DOHH2 (cell line): ENCODE results near the gene MID2.

ENCODE experiments used
- H3F3A ChIP-seq: fragments of 200-600 bp; sonication (generic), shearing (Covaris generic); 2 replicates; pipeline ENCODE4 v1.6.0; 2016; ENCODE audit warnings: antibody characterized with exemption, mild to moderate bottlenecking; ENCODE audit not compliant: control insufficient read depth, insufficient read depth
- H3K27ac ChIP-seq: fragments of 200-600 bp; sonication (generic); 2 replicates; pipeline ENCODE4 v1.5.1; 2014; ENCODE audit warnings: low read depth, mild to moderate bottlenecking, low read length, moderate library complexity
- H3K27me3 ChIP-seq: fragments of 200-600 bp; sonication (generic); 2 replicates; pipeline ENCODE4 v1.6.1; 2014; ENCODE audit warnings: mild to moderate bottlenecking, low read length, mixed read lengths; ENCODE audit not compliant: control insufficient read depth
- H3K36me3 ChIP-seq: fragments of 200-600 bp; sonication (generic); 2 replicates; pipeline ENCODE4 v1.6.1; 2014; ENCODE audit warnings: mild to moderate bottlenecking, low read length, moderate library complexity, mixed read lengths; ENCODE audit not compliant: control insufficient read depth
- H3K4me1 ChIP-seq: fragments of 200-600 bp; sonication (generic); 2 replicates; pipeline ENCODE4 v1.6.1; 2014; ENCODE audit warnings: mild to moderate bottlenecking, low read length, mixed read lengths; ENCODE audit not compliant: control insufficient read depth
- H3K4me2 ChIP-seq: fragments of 200-600 bp; sonication (generic); 2 replicates; pipeline ENCODE4 v1.6.0; 2014; ENCODE audit warnings: mild to moderate bottlenecking, low read length, moderate library complexity
- H3K4me3 ChIP-seq: fragments of 200-600 bp; sonication (generic); 2 replicates; pipeline ENCODE4 v1.5.1; 2014; ENCODE audit warnings: mild to moderate bottlenecking, low read length, mixed read lengths
- H3K79me2 ChIP-seq: fragments of 200-600 bp; sonication (generic); 2 replicates; pipeline ENCODE4 v1.6.1; 2014; ENCODE audit warnings: mild to moderate bottlenecking, low read length, mixed read lengths; ENCODE audit not compliant: control insufficient read depth
- H3K9me2 ChIP-seq: fragments of 200-600 bp; sonication (generic); replicated peaks from 2 replicates; pipeline ENCODE4 v1.6.1; 2014; ENCODE audit warnings: mild to moderate bottlenecking, low read length, mixed read lengths; ENCODE audit not compliant: control insufficient read depth
- H3K9me3 ChIP-seq: fragments of 200-600 bp; sonication (generic); 2 replicates; pipeline ENCODE4 v1.6.1; 2014; ENCODE audit warnings: antibody characterized with exemption, low read length, mixed read lengths; ENCODE audit not compliant: control insufficient read depth, insufficient read depth
- H4K20me1 ChIP-seq: fragments of 200-600 bp; sonication (generic); 2 replicates; pipeline ENCODE4 v1.6.0; 2014; ENCODE audit warnings: low read depth, mild to moderate bottlenecking, antibody characterized with exemption, low read length, moderate library complexity; ENCODE audit not compliant: control insufficient read depth, insufficient read depth
- CTCF ChIP-seq: fragments of 200-600 bp; sonication (generic); IDR thresholded peaks from one replicate; pipeline ENCODE4 v1.5.1; 2014; ENCODE audit warnings: antibody characterized with exemption, mild to moderate bottlenecking, low read depth, low read length; ENCODE audit not compliant: poor library complexity, severe bottlenecking
- EZH2phosphoT487 ChIP-seq: fragments of 200-600 bp; sonication (generic); IDR thresholded peaks from 2 replicates; pipeline ENCODE4 v1.6.1; 2017; ENCODE audit warnings: borderline replicate concordance, mild to moderate bottlenecking, antibody characterized with exemption, low read length, moderate library complexity, mixed read lengths

MID2 gene

GRCh38 chrX:107857837-107858236 is 32.2 kb downstream of the MID2 start:
- no peak for TF ChIP-seq EZH2phosphoT487
- no peak for TF ChIP-seq CTCF
- Histone ChIP-seq H3K36me3 (no peaks in the 10 kb centered on the region), H3K27me3 (no peaks in the 10 kb centered on the region), H3K4me2 (no peak overlapping the region), H3K4me3 (no peak overlapping the region), H3K9me2 (no peaks in the 10 kb centered on the region), H3F3A (no peaks in the 10 kb centered on the region), H3K4me1 (no peaks in the 10 kb centered on the region), H3K79me2 (no peaks in the 10 kb centered on the region), H3K9me3 (no peaks in the 10 kb centered on the region), H3K27ac (no peak overlapping the region), H4K20me1 (no peaks in the 10 kb centered on the region)

- Histone ChIP-seq H3K36me3 (no peaks in the 10 kb centered on the region), H3F3A (no peaks in the 10 kb centered on the region), H3K4me3 (no peak overlapping the region), H3K9me3 (no peaks in the 10 kb centered on the region), H4K20me1 (no peaks in the 10 kb centered on the region), H3K4me1 (no peaks in the 10 kb centered on the region), H3K27ac (no peak overlapping the region), H3K27me3 (no peaks in the 10 kb centered on the region), H3K79me2 (no peaks in the 10 kb centered on the region), H3K9me2 (no peaks in the 10 kb centered on the region), H3K4me2 (no peak overlapping the region)
- no peak for TF ChIP-seq CTCF
Measured at GRCh38 chrX:107861056-107861455, 35.4 kb downstream of the MID2 start.

GRCh38 chrX:107871136-107871535 is 45.5 kb downstream of the MID2 start:
- H3K4me2 ChIP-seq: no peak overlapping the region
- no peaks in the 10 kb centered on the region for H3K9me3 ChIP-seq
- H3K9me2 ChIP-seq: no peaks in the 10 kb centered on the region
- H3K27me3 ChIP-seq: no peaks in the 10 kb centered on the region
- TF ChIP-seq CTCF: no peak
- no peak for TF ChIP-seq EZH2phosphoT487
- no peaks in the 10 kb centered on the region for H3F3A ChIP-seq
- no peaks in the 10 kb centered on the region for H3K79me2 ChIP-seq
- H4K20me1 ChIP-seq: no peaks in the 10 kb centered on the region
- H3K27ac ChIP-seq: no peak overlapping the region
- no peaks in the 10 kb centered on the region for H3K4me1 ChIP-seq
- H3K36me3 ChIP-seq: no peaks in the 10 kb centered on the region
- no peak overlapping the region for H3K4me3 ChIP-seq

GRCh38 chrX:107878106-107878505 is 52.4 kb downstream of the MID2 start:
- Histone ChIP-seq H3K27me3 (no peaks in the 10 kb centered on the region), H3F3A (no peaks in the 10 kb centered on the region), H3K27ac (no peak overlapping the region), H3K4me1 (no peaks in the 10 kb centered on the region), H4K20me1 (no peaks in the 10 kb centered on the region), H3K36me3 (no peaks in the 10 kb centered on the region), H3K4me2 (no peak overlapping the region), H3K4me3 (no peak overlapping the region), H3K9me3 (no peaks in the 10 kb centered on the region), H3K9me2 (no peaks in the 10 kb centered on the region), H3K79me2 (no peaks in the 10 kb centered on the region)
- TF ChIP-seq CTCF (no peak), EZH2phosphoT487 (no peak)
